H1 (cell line): Measurements from ENCODE around the gene CARD14. TPM values are rescaled to one million over a fixed set of nuclear protein-coding genes. Genes with fewer than 3 reads are reported as not detected.

ENCODE experiments used
- CTCF ChIA-PET: fragments of 300-600 bp; sonication (Branson Sonifier 250); formaldehyde crosslinking; loops from one replicate; lab custom pipeline; 2021; ENCODE audit not compliant: partially characterized antibody; lab: Charles Lee
- POLR2A ChIA-PET: fragments of 300-600 bp; sonication (Branson Sonifier 250); formaldehyde crosslinking; loops from one replicate; lab custom pipeline; 2021; ENCODE audit warnings: inconsistent platforms; ENCODE audit not compliant: partially characterized antibody; lab: Charles Lee
- DNase-seq, 2 experiments: peaks; one replicate each; pipeline versions ENCODE4 v3.0.0 to v3.0.0-alpha.2; 2010 to 2022; ENCODE audit warnings: low spot score in 2 of 2, low read depth in 1 of 2, mixed read lengths in 1 of 2
- FAIRE-seq: peaks from 2 replicates; lab custom pipeline; 2011; peaks lifted over from hg19 to GRCh38; lab: Jason Lieb, UNC
- H2AFZ ChIP-seq: 2 replicates; pipeline ENCODE4 v1.8.1; 2012; ENCODE audit warnings: low read length, inconsistent platforms
- H2AK5ac ChIP-seq: 2 replicates; pipeline ENCODE4 v1.6.1; 2013; ENCODE audit warnings: low read depth, low read length
- H2BK120ac ChIP-seq: replicated peaks from 2 replicates; pipeline ENCODE3; 2013; ENCODE audit warnings: low read depth, low read length, inconsistent platforms
- H2BK12ac ChIP-seq: 2 replicates; pipeline ENCODE4 v1.6.1; 2013; ENCODE audit warnings: low read depth, low read length
- H2BK15ac ChIP-seq: 2 replicates; pipeline ENCODE4 v1.6.1; 2013; ENCODE audit warnings: low read length
- H2BK20ac ChIP-seq: 2 replicates; pipeline ENCODE4 v1.6.1; 2013; ENCODE audit warnings: low read length
- H2BK5ac ChIP-seq: 2 replicates; pipeline ENCODE4 v1.6.1; 2013; ENCODE audit warnings: low read depth, low read length
- H3K14ac ChIP-seq: 2 replicates; pipeline ENCODE4 v1.6.1; 2013; ENCODE audit warnings: inconsistent platforms; ENCODE audit not compliant: insufficient read length
- H3K18ac ChIP-seq: 2 replicates; pipeline ENCODE4 v1.6.1; 2013; ENCODE audit warnings: low read length; ENCODE audit errors: extremely low read depth
- H3K23ac ChIP-seq: 2 replicates; pipeline ENCODE4 v1.6.1; 2013; ENCODE audit warnings: inconsistent platforms; ENCODE audit not compliant: insufficient read length
- H3K23me2 ChIP-seq: 2 replicates; pipeline ENCODE4 v1.6.1; 2013; ENCODE audit warnings: low read depth, low read length
- H3K27ac ChIP-seq: 2 replicates; pipeline ENCODE4 v1.6.1; 2011; ENCODE audit warnings: low read depth, low read length, inconsistent platforms
- H3K27me3 ChIP-seq, 4 experiments: replicated peaks in 1 of 4; 1 replicate in 1 of 4; 2 replicates in 3 of 4; pipeline versions ENCODE4 v1.6.1 to v1.8.1; 2011 to 2013; ENCODE audit warnings: low read length in 3 of 4, mild to moderate bottlenecking in 3 of 4, inconsistent platforms in 2 of 4, mixed read lengths in 2 of 4, moderate library complexity in 1 of 4; ENCODE audit not compliant: control insufficient read depth in 3 of 4, insufficient read depth in 3 of 4; ENCODE audit errors: extremely low read depth in 1 of 4
- H3K36me3 ChIP-seq, 4 experiments: 2 replicates each; pipeline versions ENCODE4 v1.6.1 to v1.8.1; 2011 to 2013; ENCODE audit warnings: mild to moderate bottlenecking in 4 of 4, low read length in 3 of 4, moderate library complexity in 2 of 4, control low read depth in 1 of 4, inconsistent platforms in 1 of 4; ENCODE audit not compliant: insufficient read depth in 4 of 4, control insufficient read depth in 2 of 4
- H3K4ac ChIP-seq: replicated peaks from 2 replicates; pipeline ENCODE3; 2013; ENCODE audit warnings: low read length, low read depth, mixed read lengths, inconsistent platforms; ENCODE audit not compliant: insufficient read length
- H3K4me1 ChIP-seq, 4 experiments: replicated peaks in 1 of 4; 1 replicate in 1 of 4; 2 replicates in 3 of 4; pipeline versions ENCODE4 v1.6.1 to v1.8.1; 2011 to 2013; ENCODE audit warnings: low read length in 3 of 4, inconsistent platforms in 2 of 4, mixed read lengths in 1 of 4; ENCODE audit not compliant: insufficient read depth in 4 of 4, control insufficient read depth in 3 of 4
- H3K4me2 ChIP-seq, 2 experiments: 2 replicates each; pipeline versions ENCODE4 v1.6.1 to v1.8.1; 2011 to 2013; ENCODE audit warnings: low read depth in 2 of 2, low read length in 2 of 2, control low read depth in 1 of 2, inconsistent platforms in 1 of 2, mild to moderate bottlenecking in 1 of 2; ENCODE audit not compliant: insufficient read depth in 1 of 2
- H3K4me3 ChIP-seq, 4 experiments: fragments of 200-600, 300-600 bp in 1 of 4; sonication (generic), shearing (Covaris generic), sonication (Bioruptor Twin) in 1 of 4; 2 replicates each; pipeline versions ENCODE4 v1.5.1 to v1.8.1; 2011 to 2016; ENCODE audit warnings: low read length in 4 of 4, low read depth in 3 of 4, control low read depth in 2 of 4, inconsistent platforms in 2 of 4, mild to moderate bottlenecking in 2 of 4, mixed read lengths in 1 of 4, moderate library complexity in 1 of 4; ENCODE audit not compliant: insufficient read depth in 2 of 4; ENCODE audit errors: extremely low read depth in 1 of 4
- H3K56ac ChIP-seq: replicated peaks from 2 replicates; pipeline ENCODE3; 2013; ENCODE audit warnings: low read depth, mild to moderate bottlenecking, mixed read lengths, low read length, inconsistent platforms; ENCODE audit not compliant: insufficient read length
- H3K79me1 ChIP-seq: 2 replicates; pipeline ENCODE4 v1.6.1; 2013; ENCODE audit warnings: low read depth, low read length, control low read depth
- H3K79me2 ChIP-seq, 2 experiments: 2 replicates each; pipeline versions ENCODE4 v1.6.1 to v1.8.1; 2012 to 2013; ENCODE audit warnings: low read length in 2 of 2, mild to moderate bottlenecking in 2 of 2, inconsistent platforms in 1 of 2; ENCODE audit not compliant: insufficient read depth in 2 of 2, control insufficient read depth in 1 of 2
- H3K9ac ChIP-seq, 4 experiments: replicated peaks in 1 of 4; 1 replicate in 1 of 4; 2 replicates in 3 of 4; pipeline versions ENCODE4 v1.6.1 to v1.8.1; 2011 to 2013; ENCODE audit warnings: low read depth in 3 of 4, low read length in 3 of 4, control low read depth in 2 of 4, mild to moderate bottlenecking in 2 of 4, moderate library complexity in 2 of 4, inconsistent platforms in 1 of 4; ENCODE audit errors: extremely low read depth in 1 of 4
- H3K9me3 ChIP-seq, 2 experiments: 2 replicates each; pipeline versions ENCODE4 v1.6.1 to v1.8.1; 2012 to 2013; ENCODE audit warnings: mild to moderate bottlenecking in 2 of 2, moderate library complexity in 2 of 2, control low read depth in 1 of 2, inconsistent platforms in 1 of 2, low read depth in 1 of 2, low read length in 1 of 2, mixed read lengths in 1 of 2; ENCODE audit not compliant: insufficient read depth in 2 of 2
- H4K20me1 ChIP-seq, 2 experiments: replicated peaks in 1 of 2; 2 replicates each; pipeline versions ENCODE3 to v1.8.1; 2011 to 2013; ENCODE audit warnings: inconsistent platforms in 2 of 2, low read length in 2 of 2, mild to moderate bottlenecking in 1 of 2; ENCODE audit not compliant: insufficient read depth in 2 of 2, control insufficient read depth in 1 of 2
- H4K5ac ChIP-seq: 2 replicates; pipeline ENCODE4 v1.6.1; 2013; ENCODE audit warnings: low read length, low read depth, mixed read lengths, inconsistent platforms; ENCODE audit not compliant: insufficient read length
- H4K8ac ChIP-seq: 2 replicates; pipeline ENCODE4 v1.8.0; 2013; ENCODE audit warnings: mild to moderate bottlenecking, moderate library complexity, low read length, inconsistent platforms; ENCODE audit not compliant: insufficient read depth; ENCODE audit errors: extremely low read depth
- H4K91ac ChIP-seq: replicated peaks from 2 replicates; pipeline ENCODE3; 2013; ENCODE audit warnings: low read length, mixed read lengths, inconsistent platforms; ENCODE audit not compliant: insufficient read length
- ASH2L ChIP-seq: fragments of 200-600, 300-600 bp; sonication (generic); IDR thresholded peaks from one replicate; pipeline ENCODE4 v1.7.1; 2017; ENCODE audit warnings: low read length
- BCL11A ChIP-seq, 2 experiments: IDR thresholded peaks; one replicate each; pipeline ENCODE4 v1.6.1; 2011; ENCODE audit warnings: low read depth in 2 of 2, low read length in 2 of 2, mild to moderate bottlenecking in 2 of 2
- CBX5 ChIP-seq: fragments of 300-800, 300-1000 bp; sonication (generic); IDR thresholded peaks from 2 replicates; pipeline ENCODE4 v1.7.1; 2016; ENCODE audit warnings: antibody characterized with exemption, low read length, low read depth
- CBX8 ChIP-seq: fragments of 300-800, 300-1000 bp; sonication (generic); IDR thresholded peaks from 2 replicates; pipeline ENCODE4 v1.7.1; 2016; ENCODE audit warnings: low read depth, low read length, borderline replicate concordance
- CREB1 ChIP-seq: IDR thresholded peaks from 2 replicates; pipeline ENCODE4 v1.6.1; 2012; ENCODE audit warnings: inconsistent platforms
- EZH2 ChIP-seq: fragments of 200-600 bp; sonication (generic); IDR thresholded peaks from 2 replicates; pipeline ENCODE4 v1.7.1; 2012; ENCODE audit warnings: low read depth, mild to moderate bottlenecking, moderate library complexity, low read length, inconsistent platforms; ENCODE audit not compliant: severe bottlenecking
- KDM4A ChIP-seq: IDR thresholded peaks from one replicate; pipeline ENCODE4 v1.7.1; 2012; ENCODE audit warnings: low read depth, mild to moderate bottlenecking, moderate library complexity, low read length, inconsistent platforms; ENCODE audit not compliant: severe bottlenecking
- MAFK ChIP-seq: IDR thresholded peaks from 2 replicates; pipeline ENCODE4 v1.6.1; 2012; ENCODE audit warnings: low read depth, mild to moderate bottlenecking, improper control_type of control experiment, low read length
- POLR2AphosphoS5 ChIP-seq: IDR thresholded peaks from 2 replicates; pipeline ENCODE4 v1.6.1; 2011; ENCODE audit warnings: low read depth, low read length
- RAD21 ChIP-seq, 2 experiments: IDR thresholded peaks in 1 of 2; conservative IDR thresholded peaks in 1 of 2; 2 replicates each; pipeline ENCODE4 v1.6.1; 2011; ENCODE audit warnings: low read depth in 2 of 2, low read length in 2 of 2, improper control_type of control experiment in 1 of 2, inconsistent platforms in 1 of 2, mild to moderate bottlenecking in 1 of 2, moderate library complexity in 1 of 2
- RFX5 ChIP-seq: IDR thresholded peaks from 2 replicates; pipeline ENCODE4 v1.6.1; 2011; ENCODE audit warnings: low read depth, low read length, improper control_type of control experiment, borderline replicate concordance
- WGBS, 2 experiments: shearing (Covaris generic) in 1 of 2; methylation state at CpG; one replicate each; pipeline versions ENCODE4 v1.1.6 to v1.1.7; 2013 to 2015; ENCODE audit warnings: low lambda C conversion rate in 2 of 2, mixed read lengths in 2 of 2, inconsistent platforms in 1 of 2, low coverage in 1 of 2, missing lambda C conversion rate in 1 of 2; ENCODE audit not compliant: insufficient replicate concordance in 2 of 2, insufficient coverage in 1 of 2, insufficient read length in 1 of 2; ENCODE audit errors: extremely low coverage in 1 of 2, missing lambda C conversion rate in 1 of 2; 5-methylcytosine and 5-hydroxymethylcytosine counted together
- polyA plus RNA-seq, 7 experiments: library from polyadenylated mRNA; depleted of rRNA in 3 of 7; stranded (reverse) in 5 of 7; unstranded in 2 of 7; fragments of >200 nt in 5 of 7; fragments of 200-250 nt in 2 of 7; gene quantifications; 1 replicate in 5 of 7; 2 replicates in 1 of 7; 4 replicates in 1 of 7; pipeline versions ENCODE4 v1.2.1 to v1.2.3, GENCODE V29; 2011 to 2013; ENCODE audit warnings: missing spikeins in 2 of 7, mixed read lengths in 2 of 7
- total RNA-seq: library from RNA; stranded (reverse); fragmentation: NEBNext Ultra II Directional; extraction: Animal tissue kit (Norgen Biotek cat#: 25700); gene quantifications from 2 replicates; pipeline ENCODE4 v1.2.1, GENCODE V29; 2021

The CARD14 gene
- total and polyA plus RNA-seq, 2 of the 8 experiments (the other 6 are each of a cell fraction or from before 2014, with no cell fraction given) = 0.08 TPM; not detected in 1

DNA sequence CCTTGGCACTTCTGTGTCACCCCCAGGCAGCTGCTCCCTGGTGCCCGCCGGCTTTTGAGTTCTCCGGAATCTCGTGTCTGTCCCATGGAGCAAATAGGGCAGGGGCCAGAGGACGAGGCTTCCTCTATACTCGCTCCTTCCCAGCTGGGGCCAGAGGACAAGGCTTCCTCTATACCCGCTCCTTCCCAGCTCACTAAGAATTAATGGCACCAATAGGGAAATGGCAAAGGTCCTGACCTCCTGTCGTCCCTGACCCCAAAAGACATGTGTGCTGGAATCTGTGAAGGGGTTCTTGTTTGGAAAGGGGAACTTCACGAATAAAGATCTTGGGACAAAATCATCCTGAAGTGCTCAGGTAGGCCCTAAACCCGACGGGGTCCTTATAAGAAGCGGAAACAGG, 42.7 kb downstream of the CARD14 start:
- peaks cover 2% of the 10 kb centered on the region; the same call in 1 of the 2 replicates for H3K79me1 ChIP-seq
- no peak overlapping the region for H3K14ac ChIP-seq
- H3K4ac ChIP-seq = no peak overlapping the region
- H2BK5ac ChIP-seq = no peak overlapping the region; the same call in 1 of the 2 replicates
- H2AK5ac ChIP-seq = no peak overlapping the region
- no peaks in the 10 kb centered on the region for H3K23me2 ChIP-seq
- H3K18ac ChIP-seq = no peak overlapping the region
- H3K27me3 ChIP-seq = no peaks in the 10 kb centered on the region
- POLR2A ChIA-PET = interaction anchor here (1.0 to 1.3 kb wide), 3 partner anchors 9 to 72 kb away, joined by 3 to 4 read pairs (median 4); no protein-coding TSS in a partner anchor
- TF ChIP-seq CREB1 (no peak), RAD21 (IDR thresholded peaks at IDR 0.05 in 1 of 2, conservative IDR thresholded peaks at IDR 0.05 in 1 of 2; ENCODE audit: low read depth in 2 of 2, low read length in 2 of 2) (no peak), CBX5 (no peak), EZH2 (no peak), KDM4A (no peak), ASH2L (no peak), CBX8 (no peak), POLR2AphosphoS5 (no peak), MAFK (no peak), BCL11A (IDR thresholded peaks at IDR 0.05; ENCODE audit: low read depth in 2 of 2, low read length in 2 of 2) (no peak), RFX5 (no peak)
- DNase-seq = no peak
- WGBS, 2 experiments = 91% methylated on average over 12 of the region's 12 CpGs; no CpG with 5 or more reads in 1 of the 2 experiments
- no peak overlapping the region for H4K91ac ChIP-seq
- CTCF ChIA-PET = interaction anchor here (0.9 to 1.5 kb wide), 3 partner anchors 16 to 51 kb away, joined by 3 to 8 read pairs (median 3); no protein-coding TSS in a partner anchor
- H4K5ac ChIP-seq = no peak overlapping the region
- no peak for FAIRE-seq
- no peak overlapping the region for H2BK12ac ChIP-seq
- no peak overlapping the region for H3K27ac ChIP-seq
- no peak overlapping the region for H4K8ac ChIP-seq
- H3K4me1 ChIP-seq = no peaks in the 10 kb centered on the region
- no peak overlapping the region for H3K23ac ChIP-seq
- H3K36me3 ChIP-seq = peaks cover 4 to 18% (median 12%) of the 10 kb centered on the region in 4 experiments; a peak in 5 of 8 replicates
- no peak overlapping the region for H2BK20ac ChIP-seq
- no peak overlapping the region for H2AFZ ChIP-seq
- no peaks in the 10 kb centered on the region for H3K79me2 ChIP-seq
- no peak overlapping the region for H2BK120ac ChIP-seq
- no peak overlapping the region for H3K4me3 ChIP-seq
- H4K20me1 ChIP-seq = peaks cover 0 to 6% of the 10 kb centered on the region in 2 experiments
- no peak overlapping the region for H2BK15ac ChIP-seq
- H3K9ac ChIP-seq = no peak overlapping the region
- no peak overlapping the region for H3K4me2 ChIP-seq
- H3K9me3 ChIP-seq = no peaks in the 10 kb centered on the region
- no peak overlapping the region for H3K56ac ChIP-seq
